Heart left ventricle (tissue), 16 donors: Measurements from ENCODE around the gene NTF3. TPM values are rescaled to one million over a fixed set of nuclear protein-coding genes. Genes with fewer than 3 reads are reported as not detected.

Source experiments
- ATAC-seq, 4 donors: fragments of 200-7000 bp; cut with Tn5 transposase; one replicate each; pipeline ENCODE4 v1.9.1; 2020 to 2022; ENCODE audit warnings: moderate library complexity in 4 of 4, mild to moderate bottlenecking in 3 of 4, moderate number of reproducible peaks in 1 of 4
- DNase-seq, 5 donors: peaks; one replicate each; pipeline ENCODE4 v3.0.0-alpha.2; 2020
- H3K27ac ChIP-seq, 12 donors: fragments of 200-600 bp; sonication (generic) in 4 of 12; one replicate each; pipeline versions ENCODE4 v1.5.0 to v1.8.0; 2016 to 2022; ENCODE audit warnings: mild to moderate bottlenecking in 2 of 12
- H3K27me3 ChIP-seq, 9 donors: fragments of 200-600 bp; sonication (generic) in 2 of 9; one replicate each; pipeline versions ENCODE4 v1.5.1 to v1.8.0; 2016 to 2022; ENCODE audit warnings: mild to moderate bottlenecking in 3 of 9
- H3K36me3 ChIP-seq, 9 donors: fragments of 200-600 bp; sonication (generic) in 2 of 9; one replicate each; pipeline versions ENCODE4 v1.5.0 to v1.8.0; 2018 to 2022; ENCODE audit warnings: mild to moderate bottlenecking in 2 of 9
- H3K4me1 ChIP-seq, 12 donors: fragments of 200-600 bp; sonication (generic) in 4 of 12; one replicate each; pipeline versions ENCODE4 v1.5.0 to v1.8.0; 2016 to 2022; ENCODE audit warnings: mild to moderate bottlenecking in 3 of 12
- H3K4me3 ChIP-seq, 12 donors: fragments of 200-600 bp; sonication (generic) in 4 of 12; one replicate each; pipeline versions ENCODE4 v1.5.0 to v1.8.0; 2017 to 2022; ENCODE audit warnings: mild to moderate bottlenecking in 9 of 12, moderate library complexity in 4 of 12
- H3K9me3 ChIP-seq, 12 donors: fragments of 200-600 bp; sonication (generic) in 4 of 12; one replicate each; pipeline versions ENCODE4 v1.5.0 to v1.8.0; 2016 to 2022; ENCODE audit warnings: mild to moderate bottlenecking in 1 of 12
- CTCF ChIP-seq, 12 donors: fragments of 200-600 bp; sonication (generic) in 4 of 12; IDR thresholded peaks; one replicate each; pipeline versions ENCODE4 v1.5.0 to v1.8.0; 2018 to 2022; ENCODE audit warnings: antibody characterized with exemption in 12 of 12, mild to moderate bottlenecking in 5 of 12
- POLR2A ChIP-seq, 2 donors: fragments of 450-650 bp; IDR thresholded peaks; one replicate each; pipeline ENCODE4 v1.6.1; 2017; ENCODE audit warnings: antibody characterized with exemption in 2 of 2, mild to moderate bottlenecking in 2 of 2, moderate library complexity in 2 of 2
- WGBS, 4 donors: extraction: QIAGEN DNeasy Blood & Tissue Kit in 2 of 4; methylation state at CpG; one replicate each; pipeline versions ENCODE4 v1.1.5 to v1.1.7; 2013 to 2018; 5-methylcytosine and 5-hydroxymethylcytosine counted together
- intact Hi-C, 10 donors: fragments of 100-400 bp; cut with DNase I; formaldehyde crosslinking; loops; one replicate each; pipeline versions ENCODE4 v1.11.1 to v1.14.2; 2022
- polyA plus RNA-seq, 2 donors: library from polyadenylated mRNA; stranded (reverse); fragments of 200-250 nt; gene quantifications; one replicate each; pipeline ENCODE4 v1.2.3, GENCODE V29; 2013
- total RNA-seq, 9 donors: library from RNA; depleted of rRNA in 2 of 9; stranded (reverse); fragments of >200 nt in 2 of 9; fragmentation: NEBNext Ultra II Directional in 3 of 9; extraction: Animal tissue kit (Norgen Biotek cat#: 25700) in 3 of 9; gene quantifications; one replicate each; pipeline versions ENCODE4 v1.1.0 to v1.2.4, GENCODE V29; 2016 to 2023
- donor health status: ischemic (EF 13 %, LVEDD 7.1; RV severe dilation, severe dysfunction).
- donor health status: healthy with polysubstance abuse.
- donor health status: DM: no; HTN: yes; CAD: no.
- donor health status: DM: no; HTN: no; CAD: no.
- donor health status: ischemic (EF 25% LVEDD 6.9; RV normal size, moderate dysfunction).
- donor health status: ischemic (EF 25% LVEDD 5.7; RV mildly dilated, moderate dysfunction).
- donor health status: healthy.
- donor health status: DM: yes; HTN: yes; CAD: no.
- donor health status: ischemic (EF 35%, LVEDD 5.7; RV mildly dilated, moderate dysfunction).
- donor health status: nonischemic (EF 11% LVEDD 7.7; RV severe dilation, severe dysfunction).
- donor health status: DM: yes; HTN: yes; CAD: no.
- donor health status: PGD.
- donor health status: ischemic (EF 29% LVEDD 5.4; RV normal size, mild dysfunction).
- donor health status: nonischemic (EF 23%, LVEDD 6.1; RV moderate dilation, normal function).

NTF3 gene
- total and polyA plus RNA-seq, 11 donors = 0.26 to 1.7 (median 0.63) TPM

GRCh38 chr12:5399266-5399665 lies 32.6 kb upstream of the NTF3 start:
- intact Hi-C loops = no loop called here
- ATAC-seq = no peak
- WGBS, 4 donors = 87 to 95% (median 93%) methylated on average over 2 of the region's 2 CpGs

GRCh38 chr12:5402009-5402935 lies 29.6 kb upstream of the NTF3 start:
- ATAC-seq (no peak), DNase-seq (no peak)
- H3K4me3 ChIP-seq = no peak overlapping the region
- WGBS, 4 donors = 45 to 61% (median 59%) methylated on average over 8 of the region's 8 CpGs
- no peaks in the 10 kb centered on the region for H3K9me3 ChIP-seq
- intact Hi-C loops = no loop called here
- H3K27ac ChIP-seq = no peak overlapping the region
- H3K4me1 ChIP-seq = peaks cover 0 to 4% (median 0%) of the 10 kb centered on the region in 12 donors
- TF ChIP-seq CTCF (IDR thresholded peaks at IDR 0.05) = no peak
- H3K36me3 ChIP-seq = no peaks in the 10 kb centered on the region
- H3K27me3 ChIP-seq = peaks cover 0 to 12% (median 0%) of the 10 kb centered on the region in 9 donors

More at GRCh38 chr12:5399266-5399665, 32.6 kb upstream of the NTF3 start:
- peaks cover 0 to 20% (median 0%) of the 10 kb centered on the region in 9 donors for H3K27me3 ChIP-seq
- TF ChIP-seq CTCF (IDR thresholded peaks at IDR 0.05) (no peak), POLR2A (IDR thresholded peaks at IDR 0.05) (no peak)
- no peaks in the 10 kb centered on the region for H3K36me3 ChIP-seq
- H3K9me3 ChIP-seq = no peaks in the 10 kb centered on the region
- no peak overlapping the region for H3K4me3 ChIP-seq
- H3K27ac ChIP-seq = no peak overlapping the region
- no peak for DNase-seq
- H3K4me1 ChIP-seq = peaks cover 0 to 4% (median 0%) of the 10 kb centered on the region in 12 donors

- intact Hi-C loops = no loop called here
- no peak for ATAC-seq
- H3K27ac ChIP-seq = no peak overlapping the region
- no peak for DNase-seq
- H3K9me3 ChIP-seq = no peaks in the 10 kb centered on the region
- H3K36me3 ChIP-seq = no peaks in the 10 kb centered on the region
- WGBS, 4 donors = 61 to 69% (median 68%) methylated on average over 3 of the region's 3 CpGs
- peaks cover 0 to 12% (median under 1%) of the 10 kb centered on the region in 9 donors for H3K27me3 ChIP-seq
- peaks cover 0 to 4% (median 0%) of the 10 kb centered on the region in 12 donors for H3K4me1 ChIP-seq
- TF ChIP-seq CTCF (IDR thresholded peaks at IDR 0.05) = no peak
- no peak for TF ChIP-seq POLR2A (IDR thresholded peaks at IDR 0.05)
- no peak overlapping the region for H3K4me3 ChIP-seq
These were observed 28.5 kb upstream of the NTF3 start for GRCh38 chr12:5403411-5403810.

GRCh38 chr12:5407034-5407856 lies 24.7 kb upstream of the NTF3 start:
- H3K27me3 ChIP-seq = peaks cover 0 to 14% (median 4%) of the 10 kb centered on the region in 9 donors
- WGBS, 4 donors = 62 to 70% (median 64%) methylated on average over 6 of the region's 6 CpGs
- no peak for DNase-seq
- peaks cover 0 to 4% (median 0%) of the 10 kb centered on the region in 12 donors for H3K4me1 ChIP-seq
- H3K9me3 ChIP-seq = peaks cover 0 to 14% (median 7%) of the 10 kb centered on the region in 12 donors
- TF ChIP-seq CTCF (IDR thresholded peaks at IDR 0.05) (no peak), POLR2A (IDR thresholded peaks at IDR 0.05) (no peak)
- H3K36me3 ChIP-seq = no peaks in the 10 kb centered on the region
- no peak overlapping the region for H3K4me3 ChIP-seq
- H3K27ac ChIP-seq = no peak overlapping the region
- intact Hi-C loops = no loop called here
- ATAC-seq = no peak
